Measurements from ENCODE around the gene DCAF10. TPM values are rescaled to one million over a fixed set of nuclear protein-coding genes. Genes with fewer than 3 reads are reported as not detected.

The DCAF10 gene
- polyA plus RNA-seq, 1 donor (not counting 4 experiments of a cell fraction or from before 2014, with no cell fraction given): 29.2 TPM

GRCh38 chr9:37827483-37828165 is 27.0 kb downstream of the DCAF10 start:
- TF ChIP-seq CTCF (optimal IDR thresholded peaks at IDR 0.05 in 1 of 3, IDR thresholded peaks at IDR 0.05 in 1 of 3, conservative IDR thresholded peaks at IDR 0.05 in 1 of 3; ENCODE audit: extremely low read depth in 1 of 3, insufficient read depth in 2 of 3, low read length in 3 of 3) (no peak), EZH2 (IDR thresholded peaks at IDR 0.05; ENCODE audit: low read length) (no peak)
- no peak overlapping the region for H3K27ac ChIP-seq (ENCODE audit: control insufficient read depth, insufficient read depth, low read length)
- H3K79me2 ChIP-seq (ENCODE audit: control insufficient read depth, insufficient read depth, low read length): peaks cover 2% of the 10 kb centered on the region
- no peaks in the 10 kb centered on the region for H3K9me1 ChIP-seq (ENCODE audit: control insufficient read depth, extremely low read depth, insufficient read depth, low read length)
- peaks cover under 1% of the 10 kb centered on the region for H4K20me1 ChIP-seq (ENCODE audit: control insufficient read depth, extremely low read depth, insufficient read depth, low read length)
- no peak overlapping the region for H2AFZ ChIP-seq (ENCODE audit: control insufficient read depth, low read length)
- H3K27me3 ChIP-seq (ENCODE audit: control insufficient read depth, extremely low read depth, insufficient read depth, low read length): no peaks in the 10 kb centered on the region
- no peak overlapping the region for H3K4me2 ChIP-seq (ENCODE audit: control insufficient read depth, extremely low read depth, insufficient read depth, low read depth, low read length)
- DNase-seq (ENCODE audit: low read depth, low spot score) (no peak), FAIRE-seq (no peak)
- no peak overlapping the region for H3K9ac ChIP-seq (ENCODE audit: control insufficient read depth, extremely low read depth, insufficient read depth, low read length)
- dilution Hi-C loops (cut with MboI; ENCODE audit: extremely low pct_ligation_motif_present, low sequenced_read_pairs): no loop called here
- H3K4me1 ChIP-seq (ENCODE audit: control insufficient read depth, extremely low read depth, insufficient read depth, low read length): no peaks in the 10 kb centered on the region
- peaks cover 5 to 6% of the 10 kb centered on the region in 2 experiments for H3K36me3 ChIP-seq (ENCODE audit: control insufficient read depth in 2 of 2, extremely low read depth in 1 of 2, insufficient read depth in 2 of 2, low read length in 2 of 2)
- H3K9me3 ChIP-seq (ENCODE audit: control insufficient read depth, low read depth, low read length): no peaks in the 10 kb centered on the region
- no peak overlapping the region for H3K4me3 ChIP-seq (ENCODE audit: control insufficient read depth in 2 of 3, extremely low read depth in 1 of 3, insufficient read depth in 2 of 3, low read depth in 1 of 3, low read length in 3 of 3)

DNA sequence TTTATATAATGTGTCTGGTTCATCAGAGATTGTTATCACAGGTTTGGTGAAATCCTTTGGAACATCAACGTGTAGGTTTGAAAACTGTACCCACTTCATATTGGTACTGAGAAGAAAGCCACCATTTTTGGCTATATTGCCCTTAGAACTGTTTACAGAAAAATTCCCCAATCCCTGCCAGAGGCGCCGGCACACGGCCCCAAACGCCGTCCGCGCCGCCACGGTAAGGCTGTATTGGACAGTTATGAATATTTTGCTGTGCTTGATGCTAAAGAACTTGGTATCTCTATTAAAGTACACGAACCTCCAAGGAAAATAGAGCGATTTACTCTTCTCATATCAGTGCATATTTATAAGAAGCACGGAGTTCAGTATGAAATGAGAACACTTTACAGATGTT is 35.2 kb downstream of the DCAF10 start:
- H3K27ac ChIP-seq (ENCODE audit: control insufficient read depth, insufficient read depth, low read length): no peak overlapping the region
- no peak overlapping the region for H3K9ac ChIP-seq (ENCODE audit: control insufficient read depth, extremely low read depth, insufficient read depth, low read length)
- dilution Hi-C loops (cut with MboI; ENCODE audit: extremely low pct_ligation_motif_present, low sequenced_read_pairs): no loop called here
- TF ChIP-seq CTCF (optimal IDR thresholded peaks at IDR 0.05 in 1 of 3, IDR thresholded peaks at IDR 0.05 in 1 of 3, conservative IDR thresholded peaks at IDR 0.05 in 1 of 3; ENCODE audit: extremely low read depth in 1 of 3, insufficient read depth in 2 of 3, low read length in 3 of 3): no peak
- no peak for TF ChIP-seq EZH2 (IDR thresholded peaks at IDR 0.05; ENCODE audit: low read length)
- H3K79me2 ChIP-seq (ENCODE audit: control insufficient read depth, insufficient read depth, low read length): peaks cover 3% of the 10 kb centered on the region
- FAIRE-seq (no peak), DNase-seq (ENCODE audit: low read depth, low spot score) (no peak)
- H3K4me3 ChIP-seq (ENCODE audit: control insufficient read depth in 2 of 3, extremely low read depth in 1 of 3, insufficient read depth in 2 of 3, low read depth in 1 of 3, low read length in 3 of 3): no peak overlapping the region
- H3K27me3 ChIP-seq (ENCODE audit: control insufficient read depth, extremely low read depth, insufficient read depth, low read length): no peaks in the 10 kb centered on the region
- no peaks in the 10 kb centered on the region for H3K9me1 ChIP-seq (ENCODE audit: control insufficient read depth, extremely low read depth, insufficient read depth, low read length)
- H3K4me1 ChIP-seq (ENCODE audit: control insufficient read depth, extremely low read depth, insufficient read depth, low read length): peaks cover 15% of the 10 kb centered on the region
- no peaks in the 10 kb centered on the region for H3K9me3 ChIP-seq (ENCODE audit: control insufficient read depth, low read depth, low read length)
- H4K20me1 ChIP-seq (ENCODE audit: control insufficient read depth, extremely low read depth, insufficient read depth, low read length): peaks cover 3% of the 10 kb centered on the region
- no peak overlapping the region for H3K4me2 ChIP-seq (ENCODE audit: control insufficient read depth, extremely low read depth, insufficient read depth, low read depth, low read length)
- H3K36me3 ChIP-seq (ENCODE audit: control insufficient read depth in 2 of 2, extremely low read depth in 1 of 2, insufficient read depth in 2 of 2, low read length in 2 of 2): no peaks in the 10 kb centered on the region
- no peak overlapping the region for H2AFZ ChIP-seq (ENCODE audit: control insufficient read depth, low read length)

Data from keratinocyte (primary cell).